A673 (cell line): Measurements from ENCODE around the gene AGTR1. TPM values are rescaled to one million over a fixed set of nuclear protein-coding genes. Genes with fewer than 3 reads are reported as not detected.
"Not testable (repeated sequence)": the region's sequence is repeated elsewhere in the genome, so short reads cannot be mapped to it uniquely, and the experiment has no call there.

ENCODE experiments used
- BruUV-seq: library from RNA; stranded (reverse); fragments of 400-500 nt; replicated peaks from 2 replicates; lab custom pipeline; 2021; lab: Mats Ljungman, UMichigan
- CTCF ChIA-PET: fragments of 300-600 bp; sonication (Branson Sonifier 250); formaldehyde crosslinking; loops from one replicate; lab custom pipeline; 2022; ENCODE audit warnings: antibody characterized with exemption; lab: Charles Lee
- POLR2A ChIA-PET: fragments of 300-600 bp; sonication (Branson Sonifier 250); formaldehyde crosslinking; loops from one replicate; lab custom pipeline; 2022; ENCODE audit warnings: antibody characterized with exemption; ENCODE audit not compliant: low non-redundant PET; lab: Charles Lee
- DNase-seq: peaks from one replicate; pipeline ENCODE4 v3.0.0-alpha.2; 2015; ENCODE audit warnings: low spot score
- H3K27ac ChIP-seq: fragments of 200-600 bp; sonication (generic); 2 replicates; pipeline ENCODE4 v1.5.1; 2016; ENCODE audit warnings: mixed run types, low read depth, mild to moderate bottlenecking, mixed read lengths, antibody characterized with exemption, low read length; ENCODE audit not compliant: poor library complexity, severe bottlenecking
- H3K27me3 ChIP-seq: fragments of 200-600 bp; sonication (generic); replicated peaks from 2 replicates; pipeline ENCODE4 v1.6.1; 2017; ENCODE audit warnings: mixed run types, low read depth, mild to moderate bottlenecking, mixed read lengths, antibody characterized with exemption, low read length; ENCODE audit not compliant: insufficient read depth, poor library complexity
- H3K36me3 ChIP-seq: fragments of 200-600 bp; sonication (generic); 2 replicates; pipeline ENCODE4 v1.6.1; 2016; ENCODE audit warnings: mixed run types, mild to moderate bottlenecking, mixed read lengths, antibody characterized with exemption, low read length; ENCODE audit not compliant: insufficient read depth, poor library complexity, severe bottlenecking
- H3K4me1 ChIP-seq: fragments of 200-600 bp; sonication (generic); 2 replicates; pipeline ENCODE4 v1.6.1; 2017; ENCODE audit warnings: mixed run types, mild to moderate bottlenecking, mixed read lengths, antibody characterized with exemption, low read length; ENCODE audit not compliant: insufficient read depth, poor library complexity, severe bottlenecking
- H3K4me3 ChIP-seq: fragments of 200-600 bp; sonication (generic); 2 replicates; pipeline ENCODE4 v1.5.1; 2016; ENCODE audit warnings: low read depth, mixed run types, mild to moderate bottlenecking, mixed read lengths, low read length; ENCODE audit not compliant: poor library complexity, severe bottlenecking
- H3K9me3 ChIP-seq: fragments of 200-600 bp; sonication (generic); 2 replicates; pipeline ENCODE4 v1.6.1; 2016; ENCODE audit warnings: mixed run types, low read depth, mild to moderate bottlenecking, mixed read lengths, antibody characterized with exemption, low read length; ENCODE audit not compliant: poor library complexity, severe bottlenecking
- EZH2 ChIP-seq: fragments of 200-600 bp; sonication (generic); IDR thresholded peaks from 2 replicates; pipeline ENCODE4 v1.6.1; 2017; ENCODE audit warnings: borderline replicate concordance, low read depth, mild to moderate bottlenecking, mixed read lengths, antibody characterized with exemption, low read length; ENCODE audit not compliant: poor library complexity, severe bottlenecking
- intact Hi-C: fragments of 100-400 bp; cut with micrococcal nuclease; formaldehyde crosslinking; loops from one replicate; pipeline ENCODE4 v1.10.0; 2022; ENCODE audit not compliant: unreplicated experiment
- total RNA-seq: library from RNA; stranded (reverse); gene quantifications from 2 replicates; pipeline ENCODE4 v1.2.3, GENCODE V29; 2021
- TF ChIP-seq, protein P1 (sequence below): fragments of 300-800, 200-600 bp; sonication (generic); conservative IDR thresholded peaks from 2 replicates; pipeline ENCODE4 v1.5.1; 2017; ENCODE audit warnings: low read depth, mild to moderate bottlenecking, antibody characterized with exemption, low read length, moderate library complexity, mixed read lengths

AGTR1 gene
- total RNA-seq, 1 experiment from 2014 or later = not detected

- H3K4me1 ChIP-seq = no peaks in the 10 kb centered on the region
- intact Hi-C loops = no loop called here
- no peaks in the 10 kb centered on the region for H3K9me3 ChIP-seq
- ChIA-PET CTCF (no interaction called here), POLR2A (no interaction called here)
- no TSS peak for BruUV-seq
- H3K27ac ChIP-seq = no peak overlapping the region
- H3K27me3 ChIP-seq = peaks cover 5% of the 10 kb centered on the region
- no peaks in the 10 kb centered on the region for H3K36me3 ChIP-seq
- no peak for TF ChIP-seq EZH2
- TF ChIP-seq, protein P1, sequence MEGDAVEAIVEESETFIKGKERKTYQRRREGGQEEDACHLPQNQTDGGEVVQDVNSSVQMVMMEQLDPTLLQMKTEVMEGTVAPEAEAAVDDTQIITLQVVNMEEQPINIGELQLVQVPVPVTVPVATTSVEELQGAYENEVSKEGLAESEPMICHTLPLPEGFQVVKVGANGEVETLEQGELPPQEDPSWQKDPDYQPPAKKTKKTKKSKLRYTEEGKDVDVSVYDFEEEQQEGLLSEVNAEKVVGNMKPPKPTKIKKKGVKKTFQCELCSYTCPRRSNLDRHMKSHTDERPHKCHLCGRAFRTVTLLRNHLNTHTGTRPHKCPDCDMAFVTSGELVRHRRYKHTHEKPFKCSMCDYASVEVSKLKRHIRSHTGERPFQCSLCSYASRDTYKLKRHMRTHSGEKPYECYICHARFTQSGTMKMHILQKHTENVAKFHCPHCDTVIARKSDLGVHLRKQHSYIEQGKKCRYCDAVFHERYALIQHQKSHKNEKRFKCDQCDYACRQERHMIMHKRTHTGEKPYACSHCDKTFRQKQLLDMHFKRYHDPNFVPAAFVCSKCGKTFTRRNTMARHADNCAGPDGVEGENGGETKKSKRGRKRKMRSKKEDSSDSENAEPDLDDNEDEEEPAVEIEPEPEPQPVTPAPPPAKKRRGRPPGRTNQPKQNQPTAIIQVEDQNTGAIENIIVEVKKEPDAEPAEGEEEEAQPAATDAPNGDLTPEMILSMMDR = no peak
- no peak overlapping the region for H3K4me3 ChIP-seq
- no peak for DNase-seq
Measured at GRCh38 chr3:148778926-148779325, 81.2 kb downstream of the AGTR1 start.

GRCh38 chr3:148785026-148785425 is 87.3 kb downstream of the AGTR1 start:
- POLR2A ChIA-PET, H3K9me3 ChIP-seq, H3K4me3 ChIP-seq, DNase-seq, BruUV-seq, H3K27me3 ChIP-seq, H3K4me1 ChIP-seq, H3K27ac ChIP-seq, H3K36me3 ChIP-seq, CTCF ChIA-PET, intact Hi-C loops: not testable (repeated sequence)

DNA sequence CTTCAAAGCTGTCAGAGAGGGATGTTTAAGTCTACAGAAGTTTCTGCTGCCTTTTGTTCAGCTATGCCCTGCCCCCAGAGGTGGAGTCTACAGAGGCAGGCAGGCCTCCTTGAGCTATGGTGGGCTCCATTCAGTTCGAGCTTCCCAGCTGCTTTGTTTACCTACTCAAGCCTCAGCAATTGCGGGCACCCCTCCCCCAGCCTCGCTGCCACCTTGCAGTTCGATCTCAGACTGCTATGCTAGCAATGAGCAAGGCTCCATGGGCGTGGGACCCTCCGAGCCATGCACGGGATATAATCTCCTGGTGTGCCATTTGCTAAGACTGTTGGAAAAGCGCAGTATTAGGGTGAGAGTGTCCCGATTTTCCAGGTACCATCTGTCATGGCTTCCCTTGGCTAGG is 88.5 kb downstream of the AGTR1 start:
- DNase-seq, H3K4me1 ChIP-seq, H3K9me3 ChIP-seq, BruUV-seq, H3K36me3 ChIP-seq, POLR2A ChIA-PET, intact Hi-C loops, H3K27me3 ChIP-seq, H3K4me3 ChIP-seq, H3K27ac ChIP-seq, CTCF ChIA-PET: not testable (repeated sequence)

GRCh38 chr3:148789146-148789545 is 91.4 kb downstream of the AGTR1 start:
- intact Hi-C loops = no loop called here
- TF ChIP-seq, protein P1 = no peak
- no peak for TF ChIP-seq EZH2
- BruUV-seq = no TSS peak
- Histone ChIP-seq H3K27ac (no peak overlapping the region), H3K27me3 (no peaks in the 10 kb centered on the region), H3K4me1 (no peaks in the 10 kb centered on the region), H3K9me3 (no peaks in the 10 kb centered on the region), H3K4me3 (no peak overlapping the region), H3K36me3 (no peaks in the 10 kb centered on the region)
- DNase-seq = peak; percentile 2
- ChIA-PET POLR2A (no interaction called here), CTCF (no interaction called here)
